Activated CD4-positive, alpha-beta T cell treated with anti-CD3 and anti-CD28 coated beads, Interleukin-10, Interleukin-2, amounts not matched to agents 100 ng/mL and 50 ng/mL, durations not matched to agents 16 hours and 8 hours (primary cell): Measurements from ENCODE around the gene TMEM167B.

Experiments
- DNase-seq: peaks from one replicate; pipeline ENCODE4 v3.0.0-alpha.2; 2020

The TMEM167B gene

DNA sequence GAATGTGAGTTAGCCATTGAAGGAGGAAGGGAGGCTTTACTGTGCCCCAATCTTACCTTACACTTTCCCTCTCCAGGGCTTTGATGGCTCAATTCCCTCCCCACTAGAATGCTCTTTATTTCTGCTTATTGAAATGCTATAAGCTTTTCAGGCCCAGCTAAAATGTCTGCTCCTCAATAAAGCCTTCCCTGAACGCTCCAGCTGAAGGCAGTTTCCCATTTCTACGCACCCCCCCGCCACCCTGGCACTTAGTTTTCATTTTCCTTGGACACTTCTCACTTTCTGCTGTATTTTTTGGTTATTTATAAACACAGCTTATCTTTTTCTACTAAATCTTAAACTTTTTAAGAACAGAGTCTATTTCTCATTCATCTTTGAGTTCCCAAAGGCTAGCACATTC is 7.1 kb upstream of the TMEM167B start:
- no peak for DNase-seq

DNA sequence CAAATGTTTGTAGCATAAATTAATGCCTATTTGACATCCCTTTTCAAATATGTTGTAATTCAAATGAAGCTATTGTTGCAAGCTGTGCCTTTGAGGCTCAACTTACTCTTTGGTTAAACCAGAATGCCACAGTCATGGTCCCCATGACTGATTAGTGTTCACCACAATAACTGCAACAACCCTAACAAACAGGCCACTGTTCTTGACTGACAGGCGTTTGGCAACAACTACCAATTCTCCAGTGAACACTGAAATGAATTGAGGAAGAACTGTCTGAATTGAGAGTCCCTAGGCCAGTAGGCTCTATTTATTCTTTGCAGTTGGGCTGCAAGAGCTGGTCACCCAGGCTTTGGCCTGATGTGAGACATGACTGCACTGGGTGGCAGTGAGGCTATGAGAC is 6.6 kb upstream of the TMEM167B start:
- DNase-seq, result no peak

DNA sequence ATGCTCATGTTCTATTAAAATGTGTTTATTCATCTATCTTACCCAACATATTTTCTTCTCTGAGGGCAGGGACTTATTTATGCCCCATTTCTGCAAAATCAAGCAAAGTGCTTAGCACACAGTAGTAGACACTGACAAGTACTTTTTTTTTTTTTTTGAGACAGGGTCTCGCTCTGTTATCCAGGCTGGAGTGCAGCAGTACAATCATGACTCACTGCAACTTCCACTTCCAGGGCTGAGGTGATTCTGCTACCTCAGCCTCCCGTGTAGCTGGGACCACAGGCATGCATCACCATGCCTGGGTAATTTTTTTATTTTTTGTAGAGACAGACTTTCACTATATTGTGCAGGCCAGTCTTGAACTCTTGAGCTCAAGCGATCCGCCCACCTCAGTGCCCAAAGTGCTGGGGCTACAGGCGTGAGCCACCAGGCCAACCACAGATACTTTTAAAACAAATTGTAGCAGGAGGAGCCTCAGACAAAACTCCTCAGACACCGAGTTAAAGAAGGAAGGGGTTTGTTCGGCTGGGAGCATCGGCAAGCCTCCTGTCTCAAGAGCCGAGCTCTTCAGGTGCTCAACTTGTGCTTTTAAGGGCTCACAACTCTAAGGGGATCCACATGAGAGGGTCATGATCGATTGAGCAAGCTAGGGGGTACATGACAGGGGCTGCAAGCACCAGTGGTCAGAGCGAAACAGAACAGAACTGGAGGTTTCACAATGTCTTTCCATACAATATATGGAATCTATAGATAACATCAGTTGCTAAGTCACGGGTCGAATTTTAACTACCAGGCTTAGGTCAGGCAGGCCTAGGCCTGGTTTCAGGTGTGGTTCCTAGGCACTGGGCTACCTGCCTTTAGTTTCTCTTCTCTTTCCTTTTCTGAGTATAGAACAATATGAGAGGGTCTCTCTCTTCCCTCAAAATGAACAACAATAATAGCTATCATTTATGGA is 5.7 kb upstream of the TMEM167B start:
- DNase-seq, result no peak

DNA sequence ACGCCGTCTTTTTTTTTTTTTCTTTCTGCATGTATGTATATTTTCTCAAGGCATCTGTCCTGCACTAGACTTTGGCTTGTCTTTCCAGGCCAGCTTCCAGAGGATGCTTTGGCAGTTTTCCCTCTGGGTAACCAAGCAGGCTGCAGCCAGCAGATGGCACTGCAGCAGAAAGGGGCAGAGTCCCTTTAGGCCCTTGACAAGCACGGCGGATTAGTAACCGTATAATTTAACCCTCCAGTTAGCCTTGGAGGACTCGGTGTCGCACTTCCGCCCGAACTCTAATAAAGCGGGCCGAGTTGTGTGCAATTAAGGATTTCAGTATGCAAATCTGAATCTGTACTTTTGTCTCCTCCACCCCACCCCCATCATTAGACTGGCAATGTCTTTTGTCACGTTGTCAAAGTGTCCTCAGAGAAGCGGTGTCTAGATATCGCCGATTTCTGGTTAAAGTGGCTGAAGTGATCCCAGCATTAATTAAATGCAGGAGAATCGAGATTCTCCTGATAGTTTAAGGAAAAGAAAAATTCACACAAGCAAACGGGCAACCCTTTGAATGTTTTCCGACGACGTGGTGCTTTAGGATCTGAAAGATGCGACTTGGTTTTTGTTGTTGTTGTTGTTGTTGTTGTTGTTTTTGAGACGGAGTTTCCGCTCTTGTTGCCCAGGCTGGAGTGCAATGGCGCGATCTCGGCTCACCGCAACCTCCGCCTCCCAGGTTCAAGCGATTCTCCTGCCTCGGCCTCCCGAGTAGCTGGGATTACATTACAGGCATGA is 1.1 kb upstream of the TMEM167B start:
- peak; percentile 61 for DNase-seq

DNA sequence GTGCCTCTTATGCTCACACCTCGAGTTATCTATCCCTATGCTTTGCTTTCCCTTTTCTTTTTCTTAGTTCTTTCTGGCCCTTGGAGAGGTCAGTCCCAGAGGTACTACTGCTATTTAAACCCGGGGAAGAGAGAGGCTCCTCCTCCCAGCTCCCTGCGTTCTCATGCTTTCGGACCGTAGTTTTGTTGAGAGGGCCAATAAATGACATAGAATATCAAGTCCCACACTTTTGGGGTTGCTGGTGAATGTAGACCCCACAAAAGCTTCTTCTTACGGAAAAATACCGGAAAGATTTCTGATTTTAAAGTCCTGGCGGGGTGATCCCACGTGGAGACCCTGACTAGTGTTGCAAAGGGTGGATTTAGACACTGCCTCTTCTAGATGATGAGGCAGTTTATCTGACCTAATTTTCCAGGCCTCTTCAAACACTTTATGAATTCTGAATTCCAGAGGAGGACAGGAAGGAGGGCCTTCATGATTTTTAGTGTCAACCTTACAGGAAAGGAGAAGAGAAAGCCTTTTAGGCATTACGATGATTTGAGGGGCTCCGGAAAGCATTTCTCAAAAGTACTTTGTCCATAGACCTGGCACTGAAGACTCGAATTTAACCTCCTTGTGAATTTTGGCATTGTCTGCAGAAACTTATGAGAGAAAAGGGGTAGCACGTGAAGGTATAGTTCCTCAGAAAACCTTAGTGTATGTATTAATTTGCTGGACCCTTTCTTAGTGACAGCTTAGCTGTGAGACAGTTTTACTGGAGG is 694 bp downstream of the TMEM167B start:
- DNase-seq, result peak; percentile 58

DNA sequence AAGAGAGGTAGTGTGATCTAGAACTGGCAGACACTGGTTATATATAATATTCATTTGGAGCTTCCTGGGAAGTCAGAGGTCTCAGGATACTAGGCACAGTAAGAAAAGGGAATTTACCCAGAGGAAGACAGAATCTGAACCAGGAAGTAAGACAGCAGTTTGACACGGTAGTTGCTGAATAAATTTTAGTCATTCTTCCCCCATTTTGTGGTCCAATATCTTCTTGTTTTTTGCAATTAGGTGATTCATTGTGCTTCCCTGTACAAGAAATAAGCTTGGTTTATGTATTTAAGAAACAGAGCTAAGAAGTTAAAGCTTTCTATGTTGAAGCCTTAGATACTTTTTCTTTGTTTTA is 1.3 kb downstream of the TMEM167B start:
- DNase-seq, result peak; percentile 54

DNA sequence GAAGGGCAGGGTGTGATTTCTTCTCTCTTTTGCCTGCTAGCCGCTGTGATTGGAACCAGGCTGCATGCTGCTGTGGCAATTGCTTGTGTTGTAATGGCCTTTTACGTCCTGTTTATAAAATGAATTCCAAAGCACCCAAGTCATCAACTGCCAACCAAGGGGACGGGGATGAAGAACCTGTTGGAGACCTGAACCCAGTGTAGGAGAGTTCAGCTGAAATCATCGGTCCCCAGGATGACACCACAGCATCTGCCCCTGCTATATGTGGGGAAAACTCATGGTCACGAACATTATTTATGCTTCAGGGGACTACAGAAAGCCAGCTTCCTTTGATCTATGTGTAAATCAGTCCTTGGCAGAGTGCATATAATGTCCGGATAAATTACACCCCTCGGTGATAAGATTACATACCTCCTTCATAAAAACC is 3.8 kb downstream of the TMEM167B start:
- no peak for DNase-seq

DNA sequence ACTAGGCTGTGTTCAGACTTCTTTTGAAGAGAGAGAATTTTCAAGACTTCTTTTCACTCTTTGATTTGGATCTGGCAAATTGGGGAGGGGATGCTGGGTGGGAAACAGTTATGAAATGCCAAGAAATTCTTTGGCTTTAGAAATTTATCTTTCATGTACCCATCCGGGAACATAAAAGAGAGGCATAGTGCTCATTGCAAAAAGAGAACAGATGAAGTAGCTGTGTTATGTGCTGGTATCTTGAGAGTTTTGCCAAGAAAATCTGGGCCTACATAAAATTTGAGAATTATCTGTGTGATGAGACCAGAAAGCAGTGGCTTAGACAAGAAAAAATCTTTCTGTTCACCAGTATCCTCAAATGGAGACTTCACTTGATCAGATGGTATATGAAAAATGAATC is 4.3 kb downstream of the TMEM167B start:
- DNase-seq, result no peak

DNA sequence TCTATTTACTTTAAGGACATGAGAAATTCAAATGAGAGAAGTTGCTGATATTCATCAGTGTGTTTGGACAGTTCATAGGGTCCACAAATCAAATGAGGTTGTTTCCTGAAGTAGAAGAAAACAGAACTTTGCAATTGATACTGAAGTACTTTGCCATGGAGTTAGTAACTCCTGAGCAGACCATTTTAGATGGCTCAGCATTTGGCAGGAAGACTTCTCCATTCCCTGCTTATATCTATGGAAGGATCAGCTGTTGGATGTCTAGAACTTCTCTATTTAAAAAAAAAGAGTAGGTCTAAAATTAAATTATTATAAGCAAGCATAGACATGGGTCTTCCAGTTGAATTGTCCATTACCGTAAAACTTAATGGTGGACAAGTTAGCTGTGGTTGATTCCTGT is 5.1 kb downstream of the TMEM167B start:
- no peak for DNase-seq

DNA sequence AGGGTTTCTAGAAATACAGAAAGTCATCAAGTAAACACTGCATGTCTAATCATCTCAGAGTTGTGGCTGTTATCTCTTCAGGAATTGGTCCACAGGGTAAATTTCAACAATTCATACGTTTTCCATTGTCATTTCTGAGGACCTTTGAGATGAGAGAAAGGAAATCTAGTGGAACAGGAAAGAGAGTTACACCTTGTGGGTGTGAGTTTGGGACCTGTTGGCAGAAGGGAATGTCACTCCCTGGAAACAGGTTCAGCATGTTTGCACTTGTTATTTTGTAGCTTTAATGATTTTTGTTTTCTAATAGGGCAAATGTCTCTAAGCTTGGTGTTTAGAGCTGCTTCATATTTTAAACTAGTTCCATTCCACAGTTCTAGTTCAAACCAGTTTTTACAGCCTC is 5.6 kb downstream of the TMEM167B start:
- DNase-seq, result no peak

DNA sequence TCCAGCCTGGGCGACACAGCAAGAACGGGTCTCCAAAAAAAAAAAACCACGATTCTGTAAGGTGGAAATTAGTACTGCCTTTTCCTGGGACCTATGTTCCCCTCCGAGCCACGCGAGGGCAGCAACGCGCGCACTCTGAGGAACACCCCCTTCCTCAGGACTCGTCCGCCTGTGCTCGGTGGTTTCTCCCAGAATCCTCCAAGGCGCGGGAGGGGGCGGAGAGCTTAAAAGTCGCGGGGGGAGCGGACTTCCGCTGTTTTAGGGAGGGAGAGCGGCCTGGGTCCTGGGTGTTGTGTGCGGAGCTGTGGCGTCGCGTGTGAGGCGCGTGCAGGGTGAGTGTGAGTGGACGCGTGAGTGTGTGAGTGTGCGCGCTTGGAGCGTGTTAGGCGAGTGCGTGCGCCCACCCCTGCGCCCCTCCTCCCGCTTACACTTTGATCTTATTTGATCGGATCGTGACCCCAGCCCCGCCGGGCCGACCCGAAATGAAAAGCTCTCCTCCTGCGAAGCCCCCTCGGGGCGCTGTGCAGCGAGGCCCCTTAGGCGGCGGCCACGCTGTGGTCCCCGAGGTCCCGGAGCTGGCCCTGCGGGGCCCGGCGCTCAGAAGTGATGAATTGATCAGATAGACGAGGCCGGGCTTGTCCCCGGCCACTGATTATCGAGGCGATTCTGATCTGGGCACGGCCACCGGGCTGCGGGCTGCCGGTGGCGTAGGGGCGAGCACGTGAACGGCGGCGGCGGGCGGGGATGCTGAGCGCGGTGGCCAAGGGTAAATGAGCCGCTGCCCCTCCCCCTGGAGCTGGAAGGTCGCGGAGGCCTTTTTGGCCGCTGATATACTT is 9.6 kb downstream of the TMEM167B start:
- DNase-seq, result peak; percentile 98

DNA sequence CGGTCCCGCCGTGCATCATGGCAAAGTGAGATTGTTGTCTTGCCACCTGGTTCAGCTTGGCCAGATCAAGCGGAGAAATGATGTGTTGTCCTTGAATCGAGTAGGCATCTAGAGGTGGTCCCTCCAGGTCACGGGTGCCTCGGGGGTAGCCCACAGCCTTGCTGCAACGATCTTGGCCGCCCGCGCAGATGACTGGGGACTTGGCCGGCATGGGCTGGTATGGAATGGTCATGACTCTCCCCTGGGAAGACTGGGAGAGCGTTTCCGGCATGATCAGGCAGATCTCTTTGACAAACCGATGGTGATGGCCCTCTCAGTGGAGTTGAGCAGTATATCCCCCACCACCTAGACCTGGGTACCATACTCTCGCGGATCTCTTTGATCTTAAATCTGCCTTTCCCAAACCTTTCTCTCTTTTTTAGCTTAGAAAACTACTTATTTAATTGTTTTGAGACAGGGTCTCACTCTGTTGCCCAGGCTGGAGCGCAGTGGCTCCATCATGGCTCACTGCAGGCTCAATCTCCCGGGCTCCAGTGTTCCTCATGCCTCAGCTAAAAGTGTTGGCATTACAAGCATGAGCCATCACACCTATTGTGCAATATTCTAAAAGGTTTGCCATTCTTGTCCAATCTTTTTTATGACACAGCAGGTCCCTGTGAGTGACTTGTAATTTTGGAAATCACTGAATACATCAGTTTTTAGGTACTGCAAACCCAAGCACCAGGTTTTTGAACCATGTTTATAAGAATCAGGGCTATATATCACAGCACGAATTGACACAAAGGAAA is 14.0 kb downstream of the TMEM167B start:
- DNase-seq, result no peak

DNA sequence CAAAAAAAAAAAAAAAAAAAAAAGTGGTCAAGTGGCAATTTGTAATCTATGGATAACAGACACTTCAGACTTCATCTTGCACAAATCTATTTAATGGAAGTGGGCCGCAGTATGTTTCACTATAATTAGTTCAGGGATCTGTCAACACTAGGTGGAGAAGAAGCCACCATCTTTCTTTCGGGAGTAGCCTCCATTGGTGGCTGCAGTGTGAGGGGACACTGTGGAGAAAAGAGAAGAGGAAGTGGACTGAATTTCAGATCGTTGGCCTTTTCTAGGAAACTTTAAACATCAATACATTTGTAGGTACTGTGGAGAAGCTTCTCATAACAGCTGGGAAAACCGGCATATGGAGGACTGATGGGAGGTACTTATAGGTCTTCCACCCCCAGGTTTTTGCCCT is 15.3 kb downstream of the TMEM167B start:
- no peak for DNase-seq

DNA sequence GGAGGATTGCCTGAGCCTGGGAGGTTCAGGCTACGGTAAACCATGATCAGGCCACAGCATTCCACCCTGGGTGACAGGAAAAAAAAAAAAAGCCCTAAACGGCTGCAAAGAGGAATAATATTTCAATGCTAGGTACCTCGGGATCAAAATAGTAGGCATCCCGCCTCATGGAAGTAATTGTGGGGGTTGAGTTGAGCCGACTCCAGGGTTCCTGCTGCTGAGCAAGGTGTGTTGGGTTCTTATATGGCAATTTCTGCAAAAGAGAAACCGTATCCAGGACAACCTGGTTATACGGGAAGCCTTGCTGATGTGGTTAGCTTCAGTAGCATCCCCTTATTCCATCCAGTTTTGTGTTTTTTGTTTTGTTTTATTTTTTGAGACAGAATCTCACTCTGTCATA is 17.2 kb downstream of the TMEM167B start:
- DNase-seq, result no peak

DNA sequence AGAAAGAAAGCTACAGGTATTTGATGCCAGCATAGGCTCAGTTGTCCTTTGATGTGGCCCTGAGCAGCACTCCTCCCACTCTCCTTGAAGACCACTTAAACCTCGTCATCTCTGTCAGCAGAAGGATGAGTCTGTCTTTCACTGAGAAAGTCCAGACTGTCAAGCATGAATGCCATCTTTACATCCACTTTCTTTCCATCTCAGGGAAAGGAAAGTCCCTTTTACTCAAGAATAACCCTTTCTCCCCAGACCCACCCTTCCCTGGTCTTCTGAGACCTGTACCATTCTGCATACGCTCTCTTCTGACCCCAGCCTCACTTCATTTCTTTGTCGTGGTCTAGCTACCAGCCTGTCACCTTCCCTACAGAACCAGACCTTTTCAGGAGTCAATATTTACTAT is 19.3 kb downstream of the TMEM167B start:
- no peak for DNase-seq

DNA sequence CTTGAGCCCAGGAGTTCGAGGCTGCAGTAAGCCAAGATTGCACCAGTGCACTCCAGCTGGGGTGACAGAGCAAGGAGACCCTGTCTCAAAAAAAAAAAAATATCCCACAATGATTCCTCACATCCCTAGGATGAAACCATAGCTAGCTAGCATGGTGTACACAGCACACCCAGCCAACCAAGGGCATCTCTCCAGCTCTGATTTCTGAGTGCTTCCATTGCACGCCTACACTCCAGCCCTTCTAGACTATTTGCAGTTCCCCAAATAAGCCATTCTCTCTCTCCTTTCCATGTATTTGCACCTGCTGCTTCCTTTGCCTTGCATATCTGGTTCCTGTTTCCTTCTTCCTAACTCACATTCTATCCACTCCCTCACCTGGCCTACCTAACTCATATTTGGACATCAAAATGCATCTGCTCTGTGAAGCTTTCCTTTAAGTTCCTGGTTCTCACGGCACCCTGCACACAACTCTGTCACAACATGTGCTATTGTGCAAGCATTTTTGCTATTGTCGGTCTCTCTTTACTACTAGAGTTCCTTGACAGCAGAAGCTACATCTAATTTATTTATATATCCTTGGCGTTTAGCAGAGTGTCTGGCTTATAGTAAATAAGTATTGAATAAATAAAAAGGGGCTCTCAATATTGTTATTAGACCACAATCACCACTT is 21.0 kb downstream of the TMEM167B start:
- DNase-seq, result no peak

DNA sequence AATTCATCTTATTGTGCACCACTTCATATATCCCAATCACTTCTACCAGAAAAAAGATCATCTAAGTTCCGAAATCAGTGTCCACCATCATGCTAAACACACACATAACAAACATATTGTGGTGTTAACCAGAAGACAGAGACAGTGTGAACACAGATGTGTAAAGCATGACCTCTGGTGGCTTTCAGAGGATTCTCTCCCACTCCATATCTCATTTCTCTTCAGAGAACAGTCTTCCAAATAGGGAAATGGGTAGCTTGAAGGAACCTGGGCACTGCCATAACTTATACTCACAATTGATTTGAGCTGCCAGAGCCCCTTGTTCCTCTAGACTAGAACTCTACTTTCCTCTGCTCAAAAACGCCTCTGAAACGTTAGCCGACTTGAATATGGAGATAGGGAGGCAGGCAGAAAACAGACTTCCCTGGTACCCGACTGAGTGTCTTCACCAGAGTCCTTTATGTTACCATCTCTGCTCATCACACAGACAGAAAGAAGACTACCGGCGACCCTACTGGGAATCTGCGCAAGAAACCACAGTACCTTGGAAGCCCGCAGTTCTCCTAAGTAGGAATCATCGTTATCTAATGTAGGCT is 21.6 kb downstream of the TMEM167B start:
- no peak for DNase-seq

DNA sequence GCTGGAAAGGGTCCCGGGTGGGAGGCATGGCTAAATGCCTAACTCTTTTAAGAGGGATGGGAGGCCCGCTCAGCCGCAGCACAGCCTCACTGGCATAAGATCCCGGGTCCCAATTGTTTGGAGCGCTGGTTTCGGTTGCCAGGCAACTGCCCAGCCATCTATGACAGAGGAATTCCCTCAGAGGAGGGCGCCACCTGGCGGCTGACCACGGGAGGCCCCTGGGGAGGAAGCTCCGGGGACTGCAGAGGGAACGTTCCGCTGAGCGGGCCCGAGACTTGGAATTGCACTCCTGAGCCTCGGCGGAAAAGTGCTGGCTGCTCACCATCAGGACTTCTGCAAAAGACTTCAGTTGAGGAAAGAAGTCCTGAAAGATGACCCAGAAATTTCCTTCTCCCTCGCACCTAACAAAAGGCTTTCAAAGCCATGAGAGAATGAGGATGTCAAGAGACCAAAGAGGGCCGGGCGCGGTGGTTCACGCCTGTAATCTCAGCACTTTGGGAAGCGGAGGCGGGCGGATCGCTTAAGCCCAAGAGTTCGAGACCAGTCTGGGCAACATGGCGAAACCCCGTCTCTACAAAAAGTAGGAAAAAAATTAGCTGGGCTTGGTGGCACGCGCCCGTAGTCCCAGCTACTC is 22.2 kb downstream of the TMEM167B start:
- DNase-seq, result peak; percentile 91

DNA sequence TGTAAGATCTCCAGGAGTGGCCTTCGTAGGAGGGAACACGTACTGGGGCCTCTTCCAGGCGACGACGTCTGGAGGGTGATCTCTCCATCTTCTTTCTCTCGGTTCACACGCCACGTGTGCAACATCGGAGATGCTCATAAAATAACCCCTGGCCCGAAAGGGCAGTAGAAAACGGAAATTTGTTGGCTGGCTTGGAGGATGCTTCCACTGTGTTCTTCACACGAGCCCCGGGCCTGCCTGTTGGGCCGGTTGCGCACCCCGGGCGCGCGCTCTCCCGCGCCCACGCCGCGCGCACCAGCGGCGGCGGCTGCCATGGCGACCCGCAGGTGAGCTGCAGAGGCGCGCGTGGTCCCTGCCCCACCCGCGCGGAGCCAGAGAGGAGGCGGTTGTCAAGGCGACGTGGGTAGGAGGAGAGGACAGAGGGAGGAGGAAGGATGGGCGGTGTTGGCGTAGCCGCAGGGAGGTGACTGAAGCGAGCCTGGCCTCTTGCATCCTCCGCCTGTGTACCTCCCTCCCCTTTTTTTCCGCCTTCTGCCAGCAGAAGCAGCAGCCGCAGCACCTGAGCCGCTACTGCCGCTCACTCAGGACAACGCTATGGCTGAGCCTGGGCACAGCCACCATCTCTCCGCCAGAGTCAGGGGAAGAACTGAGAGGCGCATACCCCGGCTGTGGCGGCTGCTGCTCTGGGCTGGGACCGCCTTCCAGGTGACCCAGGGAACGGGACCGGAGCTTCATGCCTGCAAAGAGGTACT is 23.2 kb downstream of the TMEM167B start, which contains the start of gene ELAPOR1:
Gene ELAPOR1 (plus strand): TSS at position 526 of the 752 bp plus-strand sequence. CDS start 69 bp downstream, at position 595.
- peak; percentile 83 for DNase-seq
